Dermis microvascular lymphatic vessel endothelial cell (primary cell): ENCODE results near the gene SLC25A23. TPM values are rescaled to one million over a fixed set of nuclear protein-coding genes. Genes with fewer than 3 reads are reported as not detected.
"Not testable (repeated sequence)": the region's sequence is repeated elsewhere in the genome, so short reads cannot be mapped to it uniquely, and the experiment has no call there.

ENCODE experiments used
- DNase-seq, 2 donors: peaks; one replicate each; pipeline versions ENCODE4 v3.0.0 to v3.0.0-alpha.2; 2010; ENCODE audit warnings: low read depth in 2 of 2
- total RNA-seq: library from RNA; depleted of rRNA; stranded (reverse); fragments of >200 nt; gene quantifications from 2 replicates; pipeline ENCODE4 v1.2.1, GENCODE V29; 2014

Gene SLC25A23
- total RNA-seq, 1 donor from 2014 or later = 9.5 TPM

- no peak for DNase-seq
Measured at GRCh38 chr19:6457958-6458694, 1.5 kb downstream of the SLC25A23 start.

- DNase-seq = no peak
Measured at GRCh38 chr19:6455924-6456323, 3.7 kb downstream of the SLC25A23 start.

GRCh38 chr19:6453951-6454565 is 5.5 kb downstream of the SLC25A23 start:
- no peak for DNase-seq

- no peak for DNase-seq
Measured at GRCh38 chr19:6452899-6453298, 6.7 kb downstream of the SLC25A23 start.

- no peak for DNase-seq
Measured at GRCh38 chr19:6452223-6452614, 7.4 kb downstream of the SLC25A23 start.

GRCh38 chr19:6451583-6452222 is 7.9 kb downstream of the SLC25A23 start:
- no peak for DNase-seq

- no peak for DNase-seq
Measured at GRCh38 chr19:6450166-6450565, 9.4 kb downstream of the SLC25A23 start.

- no peak for DNase-seq
Measured at GRCh38 chr19:6448045-6448444, 11.5 kb downstream of the SLC25A23 start.

GRCh38 chr19:6446452-6446851 is 13.1 kb downstream of the SLC25A23 start:
- no peak for DNase-seq

- DNase-seq = no peak
Measured at GRCh38 chr19:6443986-6444385, 15.6 kb downstream of the SLC25A23 start.

- DNase-seq = no peak
Measured at GRCh38 chr19:6442087-6442688, 17.4 kb downstream of the SLC25A23 start.

- DNase-seq = no peak
Measured at GRCh38 chr19:6440905-6441304, 18.7 kb downstream of the SLC25A23 start.

- no peak for DNase-seq
Measured at GRCh38 chr19:6439743-6440142, 19.8 kb downstream of the SLC25A23 start.

- DNase-seq = no peak
Measured at GRCh38 chr19:6433663-6434062, 25.9 kb downstream of the SLC25A23 start, which contains the start of gene SLC25A41. Gene SLC25A41, minus strand, starts transcription at chr19:6433763. Its CDS starts 70 bp downstream, at chr19:6433693.

- no peak for DNase-seq
Measured at GRCh38 chr19:6433165-6433564, 26.4 kb downstream of the SLC25A23 start.

- DNase-seq = no peak
Measured at GRCh38 chr19:6431891-6432290, 27.7 kb downstream of the SLC25A23 start.

- no peak for DNase-seq
Measured at GRCh38 chr19:6429419-6430221, 30.0 kb downstream of the SLC25A23 start.

- not testable (repeated sequence) for DNase-seq
Measured at GRCh38 chr19:6428692-6429418, 30.7 kb downstream of the SLC25A23 start.

GRCh38 chr19:6427131-6427530 is 32.5 kb downstream of the SLC25A23 start:
- no peak for DNase-seq

GRCh38 chr19:6425732-6426620 is 33.6 kb downstream of the SLC25A23 start:
- DNase-seq = no peak
